Activated CD4-positive, alpha-beta T cell treated with anti-CD3 and anti-CD28 coated beads, Interleukin-2, amount 50 U/mL, for 16 hours (primary cell): ENCODE results near the gene RNASEL.
"Not testable (repeated sequence)": the region's sequence is repeated elsewhere in the genome, so short reads cannot be mapped to it uniquely, and the experiment has no call there.

Experiments
- DNase-seq: peaks from one replicate; pipeline ENCODE4 v3.0.0-alpha.2; 2020

RNASEL gene

GRCh38 chr1:182588500-182589396, at the start of gene RNASEL:
Gene RNASEL (minus strand): TSS chr1:182589256. CDS start chr1:182586806, 2,450 bp downstream.
- DNase-seq: peak; percentile 68

DNA sequence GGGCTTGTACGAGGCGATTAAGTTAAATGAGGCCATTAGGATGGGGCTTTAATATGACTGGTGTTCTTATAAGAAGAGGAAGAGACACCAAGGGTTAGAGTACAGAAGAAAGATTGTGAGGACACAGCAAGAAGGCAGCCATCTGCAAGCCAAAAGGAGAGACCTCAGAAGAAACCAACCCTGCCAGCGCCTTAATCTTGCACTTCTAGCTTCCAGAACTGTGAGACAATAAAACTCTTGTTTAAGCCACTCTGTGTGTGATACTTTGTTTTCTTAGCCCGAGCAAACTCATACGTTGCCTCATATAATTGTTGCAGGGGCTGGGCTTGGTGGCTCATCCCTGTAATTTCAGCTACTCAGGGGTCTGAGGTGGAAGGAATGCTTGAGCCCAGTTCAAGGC, 48.7 kb upstream of the RNASEL start:
- DNase-seq: no peak

GRCh38 chr1:182635871-182636270, 46.8 kb upstream of the RNASEL start:
- no peak for DNase-seq

- no peak for DNase-seq
These were observed 45.4 kb upstream of the RNASEL start for GRCh38 chr1:182634306-182635072.

DNA sequence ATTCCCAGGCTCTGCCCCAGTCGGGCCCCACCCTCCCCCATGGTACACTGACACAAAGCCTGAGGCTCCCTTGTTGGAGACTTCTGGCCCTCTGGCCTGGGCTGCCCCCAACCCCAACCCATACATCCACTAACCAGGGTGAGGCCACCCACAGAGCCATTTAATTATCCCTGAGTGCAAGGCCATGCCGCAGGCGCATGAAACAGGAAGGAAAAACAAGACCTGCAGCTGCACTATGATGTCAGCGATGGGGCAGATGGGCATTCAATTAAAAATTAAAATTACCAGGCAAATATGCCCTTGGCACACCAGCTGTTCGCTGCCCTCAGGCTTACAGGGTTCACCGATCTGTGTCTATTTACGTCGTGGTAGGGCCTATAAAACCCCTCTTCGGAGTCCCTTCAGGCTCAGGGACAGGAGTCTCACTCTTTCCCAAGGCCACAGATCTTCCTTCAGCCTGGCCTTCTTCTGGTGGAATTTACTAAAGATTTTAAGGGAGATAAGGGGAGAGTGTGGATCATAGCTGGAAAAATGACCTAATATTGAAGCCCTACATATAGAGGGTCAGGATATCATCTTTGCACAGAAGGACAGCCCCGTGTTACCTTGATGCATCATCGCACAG, 44.7 kb upstream of the RNASEL start:
- no peak for DNase-seq

DNA sequence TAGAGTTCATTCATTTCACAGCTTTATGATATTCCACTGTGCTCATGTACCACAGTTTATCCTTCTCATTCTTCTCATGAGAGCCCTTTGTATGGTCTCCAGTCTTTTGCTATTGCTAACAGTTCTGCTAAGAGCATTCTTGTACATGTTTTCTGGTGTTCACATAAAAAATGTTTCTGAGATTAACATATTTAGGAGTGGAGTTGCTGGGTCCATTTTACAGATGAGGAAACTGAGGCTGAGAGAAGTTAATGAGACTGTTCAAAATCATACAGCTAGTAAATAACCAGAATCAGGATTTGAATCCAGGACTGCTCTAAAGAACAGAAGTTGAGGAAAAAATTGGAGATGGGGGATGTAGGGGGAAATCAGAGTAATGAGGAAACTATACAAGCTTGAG, 44.0 kb upstream of the RNASEL start:
- no peak for DNase-seq

DNA sequence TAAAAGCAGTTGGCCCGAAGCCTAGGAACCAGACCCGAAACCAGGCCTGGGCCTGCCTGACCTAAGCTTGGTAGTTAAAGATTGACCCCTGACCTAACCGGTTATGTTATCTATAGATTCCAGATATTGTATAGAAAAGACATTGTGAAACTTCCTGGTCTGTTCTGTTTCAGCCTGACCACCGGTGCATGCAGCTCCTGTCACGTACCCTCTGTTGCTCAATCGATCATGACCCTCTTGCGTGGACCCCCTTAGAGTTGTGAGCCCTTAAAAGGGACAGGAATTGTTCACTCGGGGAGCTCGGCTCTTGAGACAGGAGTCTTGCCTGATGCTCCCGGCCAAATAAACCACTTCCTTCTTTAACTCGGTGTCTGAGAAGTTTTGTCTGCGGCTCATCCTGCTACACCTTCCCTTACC, 43.4 kb upstream of the RNASEL start:
- DNase-seq: not testable (repeated sequence)

- DNase-seq: no peak
These were observed 42.9 kb upstream of the RNASEL start for GRCh38 chr1:182631954-182632353.

GRCh38 chr1:182631053-182631677, 42.1 kb upstream of the RNASEL start:
- DNase-seq: no peak

GRCh38 chr1:182630586-182630985, 41.5 kb upstream of the RNASEL start:
- no peak for DNase-seq

GRCh38 chr1:182629499-182630096, 40.5 kb upstream of the RNASEL start:
- DNase-seq: peak; percentile 72

- no peak for DNase-seq
These were observed 40.0 kb upstream of the RNASEL start for GRCh38 chr1:182629080-182629479.

DNA sequence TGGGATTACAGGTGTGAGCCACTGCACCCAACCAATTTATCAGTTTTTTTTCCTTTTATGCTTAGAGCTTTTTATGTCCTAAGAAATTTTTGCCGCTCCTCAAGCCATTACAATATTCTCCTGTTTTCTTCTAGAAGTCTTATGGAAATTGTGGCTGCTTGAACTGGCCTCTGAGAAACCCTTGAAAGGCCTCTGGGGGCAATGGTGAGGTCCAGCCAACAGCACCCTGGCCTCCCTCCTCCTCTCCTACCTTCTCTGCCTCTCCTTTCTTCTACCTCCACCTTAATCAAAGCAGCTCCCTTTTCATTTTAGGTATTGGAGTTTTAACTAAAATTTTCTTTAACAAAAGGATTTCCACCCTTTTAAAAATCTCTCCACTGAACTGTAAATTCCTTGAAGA, 39.6 kb upstream of the RNASEL start:
- DNase-seq: no peak

- DNase-seq: no peak
These were observed 38.6 kb upstream of the RNASEL start for GRCh38 chr1:182627622-182628021.

GRCh38 chr1:182626527-182626926, 37.5 kb upstream of the RNASEL start:
- no peak for DNase-seq

DNA sequence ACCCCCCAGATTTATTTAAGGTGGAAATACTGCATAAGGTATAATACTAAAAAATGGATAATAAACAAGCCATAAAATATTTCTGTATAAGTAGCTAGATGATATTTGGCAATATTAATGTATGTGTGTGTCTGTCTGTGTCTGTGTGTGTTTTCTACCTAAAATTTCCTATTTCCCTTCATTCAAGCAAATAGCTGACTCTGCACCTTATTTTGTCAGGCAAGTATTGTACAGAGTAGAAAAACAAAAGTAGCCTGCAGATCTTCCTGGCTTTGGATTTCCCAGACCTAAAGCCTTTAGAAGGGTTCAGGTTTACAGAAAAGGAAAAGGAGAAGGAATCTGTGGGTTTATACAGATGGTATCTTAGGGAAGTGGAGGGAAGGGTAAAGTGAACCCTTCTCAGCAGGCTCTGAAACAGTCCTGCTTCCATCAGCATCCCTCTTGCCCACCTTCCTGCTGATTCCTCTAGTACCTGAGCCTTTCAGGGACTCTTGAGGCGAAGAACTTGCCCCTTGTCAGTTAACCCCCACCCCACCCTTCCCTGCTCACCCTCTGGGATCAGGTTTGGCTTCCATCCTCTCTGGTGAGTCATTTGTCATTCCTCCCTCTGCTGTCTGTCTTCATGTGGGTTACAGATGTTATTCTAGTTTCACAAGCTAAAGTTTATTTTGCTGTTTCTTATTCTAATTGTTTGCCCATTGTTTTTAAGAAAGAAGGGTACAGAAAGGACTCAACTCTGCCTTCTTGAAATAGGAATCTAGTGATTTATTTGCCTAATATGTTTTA, 36.9 kb upstream of the RNASEL start:
- no peak for DNase-seq

- no peak for DNase-seq
These were observed 36.0 kb upstream of the RNASEL start for GRCh38 chr1:182625024-182625423.

DNA sequence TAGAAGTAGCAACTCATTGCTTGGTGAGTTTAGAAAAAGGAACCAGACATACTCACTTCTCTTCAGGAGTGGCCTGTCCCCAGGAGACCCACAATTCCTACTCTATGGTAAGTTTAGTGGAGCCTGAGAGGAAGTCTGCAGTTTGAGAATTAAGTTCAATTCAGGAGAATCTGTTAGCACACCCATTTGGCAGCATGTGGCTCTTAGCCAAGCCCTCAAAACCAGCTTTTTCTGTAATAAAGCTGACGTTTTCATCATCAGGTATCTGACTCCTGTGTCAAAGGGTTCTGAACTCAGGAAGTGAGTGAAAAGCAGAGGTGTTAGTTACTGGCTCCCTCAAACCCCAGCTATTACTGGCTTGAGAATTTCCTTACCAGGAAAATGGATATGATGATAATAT, 35.5 kb upstream of the RNASEL start:
- DNase-seq: peak; percentile 40

GRCh38 chr1:182622901-182623528, 34.0 kb upstream of the RNASEL start:
- DNase-seq: no peak

DNA sequence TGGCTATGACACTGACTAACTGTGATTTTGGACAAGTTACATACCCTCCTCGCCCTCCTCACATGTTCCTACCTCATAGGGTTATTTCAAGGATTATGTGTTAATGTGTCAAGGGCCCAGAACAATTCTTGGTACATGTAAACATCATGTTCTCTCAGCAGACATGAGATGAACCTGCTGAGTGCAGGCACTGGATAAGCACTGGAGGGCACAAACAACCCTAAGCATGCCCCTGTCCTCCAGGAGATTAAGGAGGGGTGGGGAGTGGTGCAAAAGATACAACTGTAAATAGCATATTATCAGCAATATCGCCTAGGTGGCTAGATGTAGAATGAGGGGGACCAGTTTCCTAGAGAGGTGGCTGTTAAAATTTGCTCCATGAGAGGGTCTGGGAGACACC, 32.9 kb upstream of the RNASEL start:
- DNase-seq: no peak

- no peak for DNase-seq
These were observed 32.0 kb upstream of the RNASEL start for GRCh38 chr1:182620924-182621585.
